NCI-H748 (cell line): Measurements from ENCODE around the gene TTC36.
A peak's percentile ranks its signal among the peaks of the same experiment; 100 is the strongest.
"Not testable (repeated sequence)": the region's sequence is repeated elsewhere in the genome, so short reads cannot be mapped to it uniquely, and the experiment has no call there.

Experiments
- DNase-seq: peaks from one replicate; lab custom pipeline; 2025; ENCODE audit not compliant: unreplicated experiment; lab: John Stamatoyannopoulos, UW

TTC36 gene

DNA sequence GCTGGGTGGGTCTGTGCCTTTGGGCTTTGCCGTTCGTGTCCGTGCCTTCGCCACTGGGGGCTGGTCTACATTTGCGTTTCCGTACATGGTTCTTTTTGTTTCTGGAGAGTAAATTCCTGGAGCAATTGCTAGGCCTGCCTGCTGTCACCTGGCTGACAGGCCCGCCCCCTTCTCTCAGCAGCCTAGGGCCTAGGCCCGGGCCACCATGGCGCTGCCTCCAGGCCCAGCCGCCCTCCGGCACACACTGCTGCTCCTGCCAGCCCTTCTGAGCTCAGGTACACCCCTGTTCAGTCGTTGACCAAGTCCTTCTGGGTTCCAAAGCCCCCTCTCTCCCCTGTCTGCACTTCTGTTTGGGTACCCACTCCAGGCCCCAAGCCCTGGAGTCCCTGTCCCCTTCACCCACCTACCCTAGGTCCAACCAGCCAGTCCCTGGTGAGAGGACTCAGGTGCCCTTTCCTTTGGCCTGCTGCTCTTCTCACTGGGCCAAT lies 4.4 kb downstream of the TTC36 start:
- no peak for DNase-seq

DNA sequence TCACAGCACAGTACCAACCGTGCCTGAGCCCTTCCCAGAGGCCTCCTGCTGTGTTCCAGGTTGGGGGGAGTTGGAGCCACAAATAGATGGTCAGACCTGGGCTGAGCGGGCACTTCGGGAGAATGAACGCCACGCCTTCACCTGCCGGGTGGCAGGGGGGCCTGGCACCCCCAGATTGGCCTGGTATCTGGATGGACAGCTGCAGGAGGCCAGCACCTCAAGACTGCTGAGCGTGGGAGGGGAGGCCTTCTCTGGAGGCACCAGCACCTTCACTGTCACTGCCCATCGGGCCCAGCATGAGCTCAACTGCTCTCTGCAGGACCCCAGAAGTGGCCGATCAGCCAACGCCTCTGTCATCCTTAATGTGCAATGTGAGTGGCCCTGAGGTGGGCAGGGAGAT lies 4.8 kb downstream of the TTC36 start:
- DNase-seq, result no peak

DNA sequence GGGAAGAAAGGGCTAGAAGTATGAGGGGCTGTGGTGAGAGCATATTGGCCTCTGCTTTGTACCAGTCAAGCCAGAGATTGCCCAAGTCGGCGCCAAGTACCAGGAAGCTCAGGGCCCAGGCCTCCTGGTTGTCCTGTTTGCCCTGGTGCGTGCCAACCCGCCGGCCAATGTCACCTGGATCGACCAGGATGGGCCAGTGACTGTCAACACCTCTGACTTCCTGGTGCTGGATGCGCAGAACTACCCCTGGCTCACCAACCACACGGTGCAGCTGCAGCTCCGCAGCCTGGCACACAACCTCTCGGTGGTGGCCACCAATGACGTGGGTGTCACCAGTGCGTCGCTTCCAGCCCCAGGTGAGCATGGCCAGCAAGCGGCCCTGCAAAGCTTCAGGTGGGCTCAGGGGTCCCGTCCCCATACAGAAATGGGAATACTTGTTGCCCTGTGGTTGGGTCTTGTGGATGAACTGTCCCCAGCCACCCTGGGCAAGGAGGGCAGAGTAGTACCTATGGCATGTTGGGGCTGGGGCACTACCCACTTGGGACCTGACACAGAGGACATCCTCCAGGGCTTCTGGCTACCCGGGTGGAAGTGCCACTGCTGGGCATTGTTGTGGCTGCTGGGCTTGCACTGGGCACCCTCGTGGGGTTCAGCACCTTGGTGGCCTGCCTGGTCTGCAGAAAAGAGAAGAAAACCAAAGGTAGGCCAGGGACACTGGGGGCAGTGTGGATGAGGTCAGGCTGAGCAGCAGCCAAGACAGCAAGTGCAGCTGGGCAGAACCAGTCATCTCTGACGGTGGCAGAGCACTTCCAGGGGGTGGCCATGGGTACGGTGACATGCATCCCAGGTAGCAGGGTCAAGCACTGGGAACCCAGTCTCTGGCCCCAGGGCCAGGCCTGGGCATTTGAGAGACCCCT lies 5.8 kb downstream of the TTC36 start:
- DNase-seq, result no peak

DNA sequence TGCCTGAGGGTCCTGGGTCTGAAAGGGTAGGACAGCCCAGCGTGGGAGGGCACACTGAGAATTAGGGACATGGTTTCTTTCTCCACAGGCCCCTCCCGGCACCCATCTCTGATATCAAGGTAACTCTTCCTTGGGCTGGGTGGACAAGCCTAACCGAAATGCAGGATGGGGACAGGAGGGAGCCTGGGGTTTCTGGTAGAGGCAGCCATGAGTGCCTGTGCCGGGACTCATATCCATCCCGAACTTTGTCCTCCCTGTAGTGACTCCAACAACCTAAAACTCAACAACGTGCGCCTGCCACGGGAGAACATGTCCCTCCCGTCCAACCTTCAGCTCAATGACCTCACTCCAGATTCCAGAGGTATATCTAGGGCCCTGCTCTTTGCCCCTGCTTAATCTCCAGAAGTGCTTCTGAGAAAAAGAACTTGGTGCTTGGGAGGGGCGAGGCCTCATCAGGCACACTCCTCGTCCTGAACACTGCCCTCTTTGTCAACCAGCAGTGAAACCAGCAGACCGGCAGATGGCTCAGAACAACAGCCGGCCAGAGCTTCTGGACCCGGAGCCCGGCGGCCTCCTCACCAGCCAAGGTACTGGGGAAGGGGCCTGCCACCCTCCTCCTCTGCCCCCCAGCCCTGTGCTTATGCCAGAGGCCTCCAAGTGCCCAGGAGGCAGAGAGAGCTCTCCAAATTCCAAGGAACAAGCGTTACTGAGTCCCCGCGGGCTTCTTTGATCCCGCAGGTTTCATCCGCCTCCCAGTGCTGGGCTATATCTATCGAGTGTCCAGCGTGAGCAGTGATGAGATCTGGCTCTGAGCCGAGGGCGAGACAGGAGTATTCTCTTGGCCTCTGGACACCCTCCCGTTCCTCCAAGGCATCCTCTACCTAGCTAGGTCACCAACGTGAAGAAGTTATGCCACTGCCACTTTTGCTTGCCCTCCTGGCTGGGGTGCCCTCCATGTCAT lies 6.8 kb downstream of the TTC36 start:
- DNase-seq, result no peak

DNA sequence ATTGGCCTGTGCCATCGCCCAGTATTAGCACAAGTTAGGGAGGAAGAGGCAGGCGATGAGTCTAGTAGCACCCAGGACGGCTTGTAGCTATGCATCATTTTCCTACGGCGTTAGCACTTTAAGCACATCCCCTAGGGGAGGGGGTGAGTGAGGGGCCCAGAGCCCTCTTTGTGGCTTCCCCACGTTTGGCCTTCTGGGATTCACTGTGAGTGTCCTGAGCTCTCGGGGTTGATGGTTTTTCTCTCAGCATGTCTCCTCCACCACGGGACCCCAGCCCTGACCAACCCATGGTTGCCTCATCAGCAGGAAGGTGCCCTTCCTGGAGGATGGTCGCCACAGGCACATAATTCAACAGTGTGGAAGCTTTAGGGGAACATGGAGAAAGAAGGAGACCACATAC lies 8.0 kb downstream of the TTC36 start:
- DNase-seq, result no peak

DNA sequence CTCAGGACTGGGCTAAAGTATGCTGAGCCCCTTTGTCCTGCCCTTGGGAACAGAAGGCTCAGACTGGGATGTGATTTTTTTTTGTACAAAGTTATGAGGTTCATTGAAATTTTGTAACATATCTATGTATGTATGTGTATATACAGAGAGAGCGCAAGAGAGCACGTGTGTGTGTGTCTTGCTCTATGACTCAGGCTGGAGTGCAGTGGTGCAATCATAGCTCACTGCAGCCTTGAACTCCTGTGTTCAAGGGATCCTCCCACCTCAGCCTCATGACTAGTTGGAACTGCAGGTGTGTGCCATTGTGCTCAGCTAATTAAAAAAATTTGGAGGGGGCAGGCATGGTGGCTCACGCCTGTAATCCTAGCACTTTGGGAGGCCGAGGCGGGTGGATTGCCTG lies 9.5 kb downstream of the TTC36 start:
- DNase-seq, result no peak

GRCh38 chr11:118537409-118537980 lies 10.2 kb downstream of the TTC36 start:
- DNase-seq, result no peak

- DNase-seq, result no peak
Observed at GRCh38 chr11:118544010-118544646, 16.9 kb downstream of the TTC36 start.

GRCh38 chr11:118544647-118545010 lies 17.4 kb downstream of the TTC36 start:
- no peak for DNase-seq

- no peak for DNase-seq
Observed at GRCh38 chr11:118545533-118545932, 18.3 kb downstream of the TTC36 start.

GRCh38 chr11:118547132-118547531 lies 19.9 kb downstream of the TTC36 start:
- DNase-seq, result no peak

GRCh38 chr11:118552341-118552740 lies 25.1 kb downstream of the TTC36 start:
- no peak for DNase-seq

DNA sequence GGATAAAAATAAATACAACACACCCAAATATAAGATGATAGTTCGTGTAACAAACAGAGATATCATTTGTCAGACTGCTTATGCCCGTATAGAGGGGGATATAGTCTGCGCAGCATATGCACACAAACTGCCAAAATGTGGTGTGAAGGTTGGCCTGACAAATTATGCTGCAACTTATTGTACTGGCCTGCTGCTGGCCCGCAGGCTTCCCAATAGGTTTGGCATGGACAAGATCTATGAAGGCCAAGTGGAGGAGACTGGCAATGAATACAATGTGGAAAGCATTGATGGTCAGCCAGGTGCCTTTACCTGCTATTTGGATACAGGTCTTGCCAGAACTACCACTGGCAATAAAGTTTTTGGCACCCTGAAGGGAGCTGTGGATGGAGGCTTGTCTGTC lies 33.5 kb downstream of the TTC36 start:
- no peak for DNase-seq

GRCh38 chr11:118565051-118565450 lies 37.8 kb downstream of the TTC36 start:
- DNase-seq, result no peak

DNA sequence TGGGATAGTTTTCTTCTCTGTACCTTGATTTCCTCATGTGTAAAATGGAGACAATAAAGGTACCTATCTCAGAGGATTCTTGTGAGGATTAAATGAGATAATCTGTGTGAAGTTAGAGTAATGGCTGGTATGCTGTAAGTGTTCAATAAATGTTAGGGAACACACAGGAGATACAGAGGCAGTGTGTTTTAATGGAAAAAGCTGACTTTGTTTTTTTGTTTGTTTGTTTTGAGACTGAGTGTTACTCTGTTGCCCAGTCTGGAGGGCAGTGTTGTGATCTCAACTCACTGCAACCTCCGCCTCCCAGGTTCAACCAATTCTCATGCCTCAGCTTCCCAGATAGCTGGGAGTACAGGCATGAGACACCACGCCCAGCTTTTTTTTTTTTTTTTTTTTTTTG lies 42.4 kb downstream of the TTC36 start:
- no peak for DNase-seq

DNA sequence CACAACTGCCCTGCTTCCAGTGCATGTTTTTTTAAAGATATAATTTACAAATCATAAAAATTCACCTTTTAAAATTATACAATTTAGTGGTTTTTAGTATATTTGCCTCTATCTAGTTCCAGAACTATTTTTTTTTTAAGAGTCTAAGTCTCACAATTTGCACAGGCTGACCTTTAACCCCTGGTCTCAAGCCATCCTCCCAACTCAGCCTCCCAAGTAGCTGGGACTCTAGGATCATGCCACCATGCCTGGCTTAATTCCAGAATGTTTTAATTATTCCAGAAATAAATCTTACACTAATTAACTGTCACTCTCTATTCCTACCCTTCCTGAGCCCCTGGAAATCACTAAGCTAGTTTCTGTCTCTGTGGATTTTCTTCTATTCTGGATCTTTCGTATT lies 43.5 kb downstream of the TTC36 start:
- DNase-seq, result no peak

- DNase-seq, result not testable (repeated sequence)
Observed at GRCh38 chr11:118571701-118572060, 44.4 kb downstream of the TTC36 start.

DNA sequence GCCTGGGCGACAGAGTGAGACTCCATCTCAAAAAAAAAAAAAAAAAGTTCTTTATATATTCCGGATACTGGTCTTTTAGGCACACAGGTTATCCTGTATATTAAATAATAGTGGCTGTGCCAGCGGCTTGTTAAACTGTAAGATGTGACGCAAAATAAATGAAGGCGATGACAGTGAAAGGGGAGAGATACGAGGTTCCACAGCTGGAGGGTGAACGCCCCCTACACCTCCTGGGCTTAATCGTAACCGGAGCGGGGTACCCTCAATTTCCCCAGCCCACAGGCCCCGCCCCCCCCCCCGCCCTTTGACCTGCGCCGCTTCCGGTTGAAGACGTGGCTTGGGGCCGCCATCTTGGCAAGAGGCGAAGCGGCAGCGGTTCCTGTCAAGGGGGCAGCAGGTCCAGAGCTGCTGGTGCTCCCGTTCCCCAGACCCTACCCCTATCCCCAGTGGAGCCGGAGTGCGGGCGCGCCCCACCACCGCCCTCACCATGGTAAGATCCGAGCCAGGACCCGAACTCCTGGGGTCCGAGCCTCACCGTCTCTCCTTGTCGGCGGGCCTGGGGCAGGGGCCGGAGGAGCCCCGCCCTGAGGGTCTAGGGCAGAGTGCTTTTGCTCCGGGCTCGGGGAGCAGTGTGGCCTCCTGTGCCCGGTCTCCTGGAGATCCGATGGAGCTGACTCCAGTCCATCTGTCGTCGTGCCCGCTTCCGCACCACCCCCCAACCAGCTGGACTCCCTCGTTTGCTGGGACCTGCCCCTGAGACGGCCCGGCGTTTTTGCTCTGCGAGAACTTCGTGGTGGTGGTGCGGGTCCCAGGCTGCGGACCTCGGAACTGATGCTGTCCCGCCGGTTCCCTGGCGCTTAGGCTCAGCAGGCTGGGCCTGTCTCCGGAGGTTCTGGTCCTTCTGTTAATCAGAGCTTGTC lies 45.0 kb downstream of the TTC36 start, which contains the start of gene ARCN1:
Gene ARCN1 (plus strand): TSS at position 349 of the 920 bp plus-strand sequence. CDS start 139 bp downstream, at position 488.
- peak; percentile 76 for DNase-seq

GRCh38 chr11:118572981-118573550 lies 45.8 kb downstream of the TTC36 start:
- DNase-seq, result peak; percentile 14
